ENCODE data around the gene LONP1.

- TF ChIP-seq CTCF (IDR thresholded peaks at IDR 0.05) = no peak
- no peak for TF ChIP-seq CREB1 (CRISPR knock-in tag; IDR thresholded peaks at IDR 0.05)
These were observed 67.7 kb downstream of the LONP1 start for GRCh38 chr19:5652261-5652660.

All from WTC11 (cell line).